COLO668 (cell line): ENCODE data around the gene PSME1.

Experiments used
- DNase-seq: peaks from one replicate; lab custom pipeline; 2025; ENCODE audit not compliant: unreplicated experiment; lab: John Stamatoyannopoulos, UW

PSME1 gene

DNA sequence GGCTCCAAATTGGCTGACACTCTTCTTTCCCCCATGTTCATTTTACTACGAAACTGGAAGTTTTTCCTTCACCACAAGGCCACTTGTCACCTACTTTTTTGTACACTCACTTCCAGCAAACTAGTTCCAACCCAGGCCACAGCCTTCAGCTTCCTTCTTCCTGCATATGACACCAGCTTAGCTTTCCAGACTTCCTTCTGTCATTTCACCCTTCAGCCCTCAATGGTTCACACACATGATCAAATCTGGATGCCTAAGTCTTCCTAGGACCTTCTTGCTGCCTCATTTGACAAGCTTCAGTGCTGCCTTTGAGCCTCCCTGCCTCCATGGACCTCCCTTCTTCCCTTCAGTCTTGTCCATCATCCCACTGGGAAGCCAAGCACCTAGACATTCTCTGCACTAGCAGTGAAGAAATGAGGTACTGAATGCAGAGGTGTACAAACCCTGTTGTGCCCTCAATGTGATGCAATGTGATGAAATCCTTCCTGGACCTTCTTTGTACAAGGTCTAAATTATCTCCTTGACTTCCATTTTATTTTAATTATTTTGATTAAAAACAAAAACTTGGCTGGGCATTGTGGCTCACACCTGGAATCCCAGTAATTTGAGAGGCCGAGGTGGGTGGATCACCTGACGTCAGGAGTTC lies 31.6 kb downstream of the PSME1 start:
- DNase-seq = no peak

DNA sequence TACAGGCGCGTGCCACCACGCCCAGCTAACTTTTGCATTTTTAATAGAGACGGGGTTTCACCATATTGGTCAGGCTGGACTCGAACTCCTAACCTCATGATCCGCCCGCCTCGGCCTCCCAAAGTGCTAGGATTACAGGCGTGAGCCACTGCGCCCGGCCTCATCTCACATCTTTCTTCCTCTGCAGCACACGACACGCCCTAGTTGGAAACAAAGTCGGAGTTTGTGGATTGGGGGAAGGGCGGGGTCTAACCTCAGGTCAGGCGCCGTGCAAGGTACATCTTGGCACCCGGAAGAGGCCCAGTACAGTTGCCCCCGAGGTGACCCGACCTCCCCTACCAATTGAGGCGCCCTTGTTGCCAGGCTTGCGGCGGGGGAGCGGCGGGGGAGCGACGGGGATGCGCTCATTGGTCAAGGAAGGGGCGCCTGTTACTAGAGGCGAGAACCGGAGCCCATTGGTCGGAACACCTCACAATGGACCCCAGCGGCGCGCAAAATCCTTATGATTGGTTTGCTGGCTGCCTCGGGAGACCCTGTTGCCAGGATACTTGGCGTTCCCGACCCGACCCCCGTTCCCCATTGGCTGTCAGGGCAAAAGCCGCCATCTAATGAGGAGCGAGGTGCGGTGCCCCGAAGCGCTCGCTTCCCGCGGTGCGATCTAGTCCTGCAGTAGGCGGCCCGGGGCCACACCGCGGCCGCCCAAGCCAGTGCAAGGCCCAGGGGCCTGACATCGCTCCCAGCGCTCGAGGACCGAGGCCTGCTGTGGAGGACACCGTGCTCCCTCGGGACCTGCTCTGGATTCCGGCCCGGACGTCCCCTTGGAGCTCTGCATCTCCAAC lies 35.6 kb downstream of the PSME1 start, which contains the start of gene REC8:
REC8 (plus strand) TSS at position 659 of the 839 bp plus-strand sequence. CDS start 473 bp downstream, outside the sequence.
- DNase-seq = peak; percentile 99

DNA sequence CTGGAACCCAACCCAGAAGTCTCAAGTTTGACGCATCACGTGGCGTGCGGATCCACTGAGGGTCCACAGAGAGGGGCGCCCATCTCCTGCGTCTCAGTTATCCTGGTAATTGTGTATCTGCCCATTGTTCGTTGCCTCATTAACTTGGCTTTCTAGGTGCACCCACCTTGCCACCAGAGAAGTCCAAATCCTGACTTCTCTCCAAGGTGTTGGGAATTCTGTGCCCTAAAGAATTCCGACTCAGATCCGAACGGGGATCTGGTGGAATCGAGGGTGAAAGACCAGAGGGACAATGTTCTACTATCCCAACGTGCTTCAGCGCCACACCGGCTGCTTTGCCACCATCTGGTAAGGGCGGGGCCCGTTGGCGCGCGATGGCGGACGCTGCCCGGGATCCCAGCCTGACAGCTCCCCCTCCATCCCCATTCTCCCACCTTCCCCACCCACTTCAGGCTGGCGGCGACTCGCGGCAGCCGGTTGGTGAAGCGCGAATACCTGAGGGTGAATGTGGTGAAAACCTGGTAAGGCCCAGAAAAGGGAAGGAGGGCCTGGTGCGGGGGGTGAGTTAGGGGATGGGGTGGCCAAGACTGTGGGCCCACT lies 36.4 kb downstream of the PSME1 start:
- DNase-seq = peak; percentile 62

DNA sequence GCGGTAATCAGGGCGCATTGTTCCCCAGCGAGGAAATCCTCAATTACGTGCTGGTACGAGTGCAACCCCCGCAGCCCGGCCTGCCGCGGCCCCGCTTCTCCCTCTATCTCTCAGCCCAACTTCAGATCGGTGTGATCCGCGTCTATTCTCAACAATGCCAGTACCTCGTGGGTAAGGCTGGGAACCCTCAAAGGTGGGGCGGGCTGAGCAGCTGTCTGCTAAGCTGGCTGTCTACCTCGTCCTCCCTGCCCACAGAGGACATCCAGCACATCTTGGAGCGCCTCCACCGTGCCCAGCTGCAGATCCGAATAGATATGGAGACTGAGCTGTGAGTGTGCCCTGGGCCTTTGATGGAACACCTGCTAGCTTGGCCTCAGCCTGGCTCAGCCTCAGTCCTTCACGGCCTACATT lies 36.9 kb downstream of the PSME1 start:
- peak; percentile 45 for DNase-seq

DNA sequence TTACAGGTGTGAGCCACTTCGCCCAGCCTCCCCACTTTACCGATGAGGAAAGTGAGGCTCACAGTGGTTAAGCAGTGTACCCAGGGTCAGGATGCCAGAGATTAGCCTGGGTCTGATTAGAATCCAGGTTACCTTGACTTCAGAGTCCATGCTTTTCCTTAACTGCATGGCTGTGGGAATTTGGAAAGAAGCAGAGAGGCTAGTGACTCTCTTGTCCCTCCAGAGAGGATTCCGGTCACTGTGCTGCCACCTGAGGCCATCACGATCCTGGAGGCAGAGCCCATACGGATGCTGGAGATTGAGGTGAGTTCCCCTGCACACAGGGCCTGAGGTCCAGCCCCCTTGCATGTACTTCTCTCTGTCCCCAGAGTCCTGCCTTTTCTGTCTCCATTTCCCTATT lies 40.6 kb downstream of the PSME1 start:
- DNase-seq = no peak

DNA sequence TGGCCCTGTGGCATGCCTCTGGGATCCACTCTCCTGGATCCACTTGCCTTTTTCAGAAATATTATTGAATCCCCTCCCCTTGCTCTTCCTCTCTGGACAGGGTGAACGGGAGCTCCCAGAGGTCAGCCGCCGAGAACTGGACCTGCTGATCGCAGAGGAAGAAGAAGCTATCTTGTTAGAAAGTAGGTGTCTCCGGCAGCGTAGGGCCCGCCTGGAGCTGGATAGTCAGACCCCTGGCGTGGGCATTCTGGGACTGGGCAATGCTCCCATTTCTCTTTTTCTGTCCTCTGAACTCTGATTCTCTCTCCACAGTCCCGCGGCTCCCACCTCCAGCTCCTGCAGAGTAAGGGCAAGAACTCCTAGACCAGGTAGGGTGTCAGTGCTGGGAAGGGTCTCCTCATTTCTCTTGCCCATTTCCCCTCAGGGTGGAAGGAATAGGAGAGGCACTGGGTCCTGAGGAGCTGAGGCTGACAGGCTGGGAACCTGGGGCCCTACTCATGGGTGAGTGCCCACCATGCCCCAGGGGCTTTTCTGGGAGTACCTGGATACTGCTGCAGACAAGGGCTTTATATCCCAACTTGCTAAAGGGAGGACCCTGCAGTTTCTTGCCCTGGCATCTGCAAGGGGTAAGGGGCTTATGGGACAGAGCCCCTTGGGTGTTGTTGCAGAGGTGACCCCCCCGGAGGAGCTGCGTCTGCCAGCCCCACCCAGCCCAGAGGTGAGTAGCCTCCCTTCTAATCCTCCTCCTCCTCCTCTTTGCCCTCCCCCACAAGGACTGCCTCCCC lies 41.2 kb downstream of the PSME1 start:
- DNase-seq = no peak

DNA sequence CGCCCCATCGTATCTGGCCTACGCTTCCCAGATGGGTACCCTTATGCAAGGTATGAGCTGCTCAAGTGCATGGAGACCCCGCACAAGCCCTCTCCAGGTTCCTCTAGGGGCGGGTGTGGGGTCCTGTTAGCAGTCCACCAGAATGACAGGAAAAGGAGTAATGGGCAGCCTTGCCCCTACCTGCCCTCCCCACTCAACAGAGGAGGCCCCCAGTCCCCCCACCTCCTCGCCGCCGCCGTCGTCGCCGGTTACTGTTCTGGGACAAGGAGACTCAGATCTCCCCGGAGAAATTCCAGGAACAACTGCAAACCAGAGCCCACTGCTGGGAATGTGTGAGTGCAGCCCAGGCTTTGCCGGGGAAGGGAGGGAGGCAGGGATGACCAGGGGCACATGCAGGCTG lies 41.9 kb downstream of the PSME1 start:
- DNase-seq = no peak

DNA sequence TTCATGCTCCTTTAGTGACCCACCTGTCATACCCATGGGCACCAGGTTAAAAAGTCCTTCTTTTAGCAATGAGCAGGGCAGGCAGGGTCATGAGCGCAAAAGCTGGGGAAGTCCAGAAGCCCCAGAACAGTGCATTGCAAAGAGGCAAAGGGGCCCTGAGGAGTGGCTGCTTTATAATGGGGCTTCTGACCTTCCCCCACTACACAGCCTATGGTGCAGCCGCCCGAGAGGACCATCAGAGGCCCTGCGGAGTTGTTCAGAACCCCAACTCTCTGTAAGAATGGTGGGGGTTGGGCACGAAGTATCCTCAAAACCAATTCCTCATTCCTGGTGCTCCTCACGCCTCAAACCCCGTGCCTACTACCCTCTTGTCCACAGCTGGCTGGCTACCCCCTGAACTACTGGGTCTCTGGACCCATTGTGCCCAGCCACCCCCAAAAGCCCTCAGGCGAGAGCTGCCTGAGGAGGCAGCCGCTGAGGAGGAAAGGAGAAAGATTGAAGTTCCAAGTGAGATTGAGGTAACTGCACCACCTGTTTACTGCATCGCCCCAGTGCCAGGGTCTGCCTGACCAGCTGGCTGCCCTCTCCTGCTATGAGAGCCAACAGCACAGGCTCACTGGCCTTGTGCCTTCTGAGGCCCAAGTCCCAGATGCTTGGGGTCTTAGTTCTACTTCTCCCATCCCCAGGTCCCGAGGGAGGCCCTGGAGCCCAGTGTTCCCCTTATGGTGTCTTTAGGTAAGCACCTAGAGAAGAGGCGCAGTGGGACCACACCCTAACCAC lies 42.6 kb downstream of the PSME1 start:
- DNase-seq = no peak

DNA sequence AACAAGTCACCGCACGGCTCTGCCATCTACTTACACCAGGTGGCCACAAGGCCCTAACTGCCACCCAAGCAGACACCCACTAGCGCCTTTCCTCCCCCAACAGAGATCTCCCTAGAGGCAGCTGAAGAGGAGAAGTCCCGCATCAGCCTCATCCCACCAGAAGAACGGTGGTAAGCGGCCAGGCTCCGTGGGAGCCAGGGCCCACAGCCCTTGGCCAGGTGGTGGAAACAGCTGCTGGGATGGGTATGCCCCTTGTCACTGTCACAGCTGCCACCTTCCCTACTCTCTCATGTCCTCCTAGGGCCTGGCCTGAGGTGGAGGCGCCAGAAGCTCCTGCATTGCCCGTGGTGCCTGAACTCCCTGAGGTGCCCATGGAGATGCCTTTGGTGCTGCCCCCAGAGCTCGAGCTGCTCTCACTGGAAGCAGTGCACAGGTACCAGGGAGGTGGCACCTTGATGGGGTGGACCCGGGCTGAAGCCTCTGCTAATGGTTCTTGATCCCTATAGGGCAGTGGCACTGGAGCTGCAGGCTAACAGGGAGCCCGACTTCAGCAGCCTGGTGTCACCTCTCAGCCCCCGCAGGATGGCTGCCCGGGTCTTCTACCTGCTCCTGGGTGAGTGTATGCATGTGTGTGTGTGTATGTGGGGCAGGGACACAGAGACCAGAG lies 43.4 kb downstream of the PSME1 start:
- DNase-seq = no peak

DNA sequence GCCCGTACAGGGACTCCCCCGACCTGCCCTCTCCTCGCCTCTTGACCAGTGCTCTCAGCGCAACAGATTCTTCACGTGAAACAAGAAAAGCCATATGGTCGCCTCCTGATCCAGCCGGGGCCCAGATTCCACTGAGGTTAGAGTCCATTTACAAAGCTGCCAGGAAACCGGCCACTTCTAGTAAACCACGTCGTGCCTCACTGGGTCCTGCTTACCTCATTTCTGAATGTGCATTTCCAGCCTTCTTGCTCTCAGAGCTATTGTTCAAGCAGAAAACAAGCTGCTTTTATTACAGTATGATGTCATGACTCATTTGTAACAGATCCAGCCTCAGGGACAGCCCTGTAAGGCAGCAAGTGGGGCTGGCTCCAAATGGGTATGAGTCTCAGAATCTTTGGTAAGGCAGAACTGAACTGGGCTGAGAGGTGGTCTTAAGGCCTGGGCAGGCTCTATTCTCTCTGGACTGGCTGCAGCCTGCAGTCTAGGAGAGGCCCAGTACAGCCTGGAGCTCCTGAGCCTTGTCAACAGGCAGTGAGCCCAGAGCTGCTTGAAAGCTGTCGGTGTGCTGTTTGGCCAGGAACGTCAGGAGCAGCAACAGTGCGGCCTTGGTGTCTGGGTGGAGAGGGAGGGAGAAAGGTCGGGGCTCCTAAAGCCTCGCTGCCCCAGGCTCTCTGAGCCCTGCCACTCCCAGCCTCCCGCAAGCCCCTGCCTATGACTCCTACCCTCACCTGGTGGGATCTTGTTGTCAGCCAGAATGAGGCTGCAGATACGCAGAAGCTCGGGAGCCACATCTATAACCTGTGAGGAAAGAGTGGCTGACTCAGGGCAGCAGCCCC lies 44.2 kb downstream of the PSME1 start:
- DNase-seq = peak; percentile 26

DNA sequence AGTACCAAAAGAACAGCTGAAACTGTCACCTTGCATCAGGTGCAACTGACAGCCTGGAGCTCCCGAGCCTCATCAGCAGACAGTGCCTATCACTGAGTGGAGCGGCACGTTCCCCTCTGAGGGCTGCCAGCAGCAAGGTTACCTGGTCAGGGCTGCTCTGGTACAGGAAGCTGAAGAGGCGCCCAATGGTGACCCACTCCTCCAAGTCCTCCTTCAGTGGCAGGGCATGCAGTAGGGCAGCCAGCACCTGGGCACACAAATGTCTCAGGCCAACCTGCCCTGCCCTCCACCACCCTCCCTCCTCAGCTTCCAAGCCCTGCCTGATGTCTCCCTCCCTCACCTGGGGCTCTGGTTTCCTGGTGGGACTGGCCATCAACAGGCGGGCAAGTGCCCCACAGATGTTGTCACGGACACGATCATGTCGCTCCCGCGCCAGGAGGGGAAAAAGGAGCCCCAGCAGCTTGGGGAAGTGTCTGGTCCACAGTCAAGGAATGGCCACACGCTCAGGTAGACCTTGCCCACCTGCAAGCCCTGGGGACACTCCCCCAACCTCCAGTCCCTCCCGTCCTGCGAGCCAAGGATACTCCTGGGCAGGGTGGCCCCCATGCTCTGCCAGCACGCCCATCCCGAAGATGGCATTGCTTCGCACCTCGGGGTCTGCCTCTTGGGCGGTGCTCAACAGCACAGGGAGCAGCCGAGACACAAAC lies 45.5 kb downstream of the PSME1 start:
- no peak for DNase-seq

DNA sequence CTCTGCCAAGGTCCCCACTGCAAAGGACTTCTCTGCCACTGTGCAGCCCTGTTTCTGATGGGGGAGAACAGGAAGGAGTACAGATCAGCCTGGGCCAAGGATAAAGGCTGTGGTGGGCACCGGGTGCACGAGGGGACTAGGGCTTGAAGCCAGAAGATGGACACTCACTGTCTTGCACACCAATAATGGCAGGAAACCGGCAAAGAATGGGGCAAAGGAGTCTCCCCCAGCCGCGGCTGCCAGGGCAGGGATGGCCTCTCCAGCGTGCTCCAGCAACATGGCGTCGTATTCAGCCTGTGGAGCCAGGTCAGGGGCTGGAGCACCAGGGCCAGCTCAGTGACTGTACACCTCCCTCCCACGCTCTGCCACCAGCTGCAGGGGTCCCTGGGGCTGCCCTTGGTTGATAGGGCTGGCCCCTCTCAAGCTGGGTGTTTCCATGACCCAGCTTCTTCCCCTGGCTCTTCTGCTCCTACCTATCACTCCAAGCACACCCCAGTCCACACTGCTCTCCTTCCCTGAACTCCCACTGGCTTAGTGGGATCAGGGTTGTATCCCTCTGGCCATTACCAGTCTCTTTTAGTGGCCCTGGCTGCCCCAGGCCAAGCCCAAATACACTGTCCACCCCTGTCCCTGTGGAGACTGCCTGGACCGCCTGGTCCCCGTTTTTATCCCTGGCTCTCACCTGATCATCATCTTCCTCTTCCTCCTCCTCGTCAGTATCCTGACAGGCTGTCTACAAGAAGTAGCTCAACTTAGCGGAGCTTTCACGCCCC lies 46.3 kb downstream of the PSME1 start:
- DNase-seq = no peak

DNA sequence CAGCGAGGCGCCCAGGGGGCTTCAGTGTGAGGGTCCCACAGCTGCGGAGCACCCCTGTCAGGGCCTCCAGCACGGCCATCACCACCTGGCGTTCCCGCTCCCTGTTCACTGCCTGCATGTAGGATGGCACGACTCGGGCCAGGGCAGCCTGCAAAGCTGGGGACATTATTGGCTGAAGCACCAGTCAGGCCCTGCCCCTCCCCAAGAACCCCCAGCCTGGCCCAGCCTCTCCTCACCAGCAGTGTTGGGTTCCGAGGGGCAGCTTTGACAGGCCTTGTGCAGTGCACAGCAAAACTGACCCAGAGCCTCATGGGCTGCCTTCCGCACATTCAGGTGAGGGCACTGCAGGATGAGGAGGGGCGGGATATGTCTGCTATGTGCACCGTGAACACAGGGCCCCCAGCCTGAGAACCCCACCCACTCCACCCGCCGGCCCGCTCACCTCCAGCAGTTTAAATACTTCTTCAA lies 47.1 kb downstream of the PSME1 start:
- DNase-seq = no peak

DNA sequence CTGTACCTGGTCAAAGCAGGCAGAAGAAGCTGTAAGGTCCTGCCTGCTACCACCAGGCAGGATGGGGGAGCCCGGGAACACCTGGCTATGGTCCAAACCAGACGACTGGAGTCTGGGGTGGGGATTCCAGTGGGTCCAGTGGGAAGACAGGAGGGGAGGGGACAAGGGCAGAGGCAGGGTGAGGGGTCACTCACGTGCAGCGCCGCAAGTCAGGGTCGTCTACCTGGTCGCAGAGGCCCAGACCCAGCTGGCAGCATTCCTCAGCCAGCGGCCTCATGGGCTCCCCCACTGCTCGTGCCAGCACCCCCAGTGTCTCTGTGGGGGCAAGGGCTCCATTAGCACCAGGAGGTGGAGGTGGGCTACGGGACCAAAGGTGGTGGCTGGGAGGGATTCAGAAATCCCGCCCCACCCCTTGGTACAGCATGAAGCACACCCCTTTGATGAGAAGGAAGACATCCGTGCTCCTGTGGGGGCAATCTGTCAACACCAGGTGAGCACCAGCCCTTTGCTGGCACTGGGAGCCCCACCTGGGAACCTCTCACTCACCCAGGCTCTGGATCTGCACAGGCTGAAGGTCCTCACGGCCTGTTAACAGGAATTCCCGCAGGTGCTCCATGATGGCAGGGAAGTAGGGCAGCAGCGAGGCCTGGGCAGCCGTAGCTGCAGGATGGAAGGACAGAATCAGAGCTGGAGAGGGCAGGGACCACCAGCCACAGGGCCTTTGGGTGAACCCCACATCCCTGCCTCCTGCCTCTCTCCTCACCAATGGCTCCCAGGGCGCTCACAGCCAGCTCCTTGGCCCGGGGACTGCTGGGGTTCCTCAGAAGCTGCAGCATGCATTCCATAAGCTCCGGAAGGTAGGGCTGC lies 48.3 kb downstream of the PSME1 start:
- no peak for DNase-seq

DNA sequence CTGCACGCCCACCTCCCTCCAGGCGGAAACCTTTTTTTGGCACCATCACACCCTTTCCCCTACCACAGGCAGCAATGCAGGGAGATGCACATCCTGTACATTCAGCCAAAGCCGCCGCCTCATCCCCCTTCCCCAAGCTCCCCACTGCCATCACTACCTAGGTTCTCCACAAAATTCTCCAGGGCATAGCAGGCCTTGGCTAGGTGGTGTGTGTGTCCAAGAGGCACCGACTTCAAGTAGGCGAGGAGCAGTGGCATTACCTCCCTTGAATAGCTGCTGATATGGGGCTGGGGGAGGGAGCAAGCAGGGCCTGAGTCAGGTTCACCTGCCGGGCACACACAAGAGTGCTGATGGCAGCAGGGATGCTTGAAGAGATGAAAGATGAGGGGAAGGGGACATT lies 49.0 kb downstream of the PSME1 start:
- no peak for DNase-seq

DNA sequence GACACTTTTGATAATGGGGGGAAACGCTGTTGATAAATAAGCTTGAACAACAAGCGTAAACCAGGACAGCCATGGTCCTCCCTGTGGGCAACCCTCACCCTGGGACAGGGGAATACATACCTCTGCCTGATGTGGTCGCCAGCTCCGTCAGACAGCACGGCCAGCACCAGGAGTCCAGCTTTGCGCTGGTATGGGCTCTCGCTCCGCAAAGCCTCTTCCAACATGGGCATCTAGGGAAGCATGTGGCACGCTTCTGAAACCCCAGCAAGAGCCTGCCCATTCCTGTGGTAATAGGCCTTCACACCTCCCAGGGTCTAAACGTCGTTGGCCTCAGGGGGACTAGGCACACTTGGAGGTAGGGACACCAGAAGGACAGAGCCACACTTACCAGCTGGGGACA lies 49.7 kb downstream of the PSME1 start:
- no peak for DNase-seq
